GM12874 (cell line): ENCODE results near the gene CCNA2.

Experiments used
- CTCF ChIP-seq: IDR thresholded peaks from 2 replicates; pipeline ENCODE4 v1.5.1; 2011; ENCODE audit warnings: low read depth, mild to moderate bottlenecking, control low read depth, low read length, moderate library complexity; ENCODE audit not compliant: insufficient read depth

The CCNA2 gene

GRCh38 chr4:121823505-121824170 is at the start of gene CCNA2:
Gene CCNA2, minus strand, starts transcription at chr4:121823883. Its CDS starts 255 bp downstream, at chr4:121823628.
- no peak for TF ChIP-seq CTCF

GRCh38 chr4:121869841-121870822 is 46.4 kb upstream of the CCNA2 start, which contains the start of gene BBS7:
Gene BBS7, minus strand, starts transcription at chr4:121870474. Its CDS starts 161 bp downstream, at chr4:121870313.
- TF ChIP-seq CTCF: no peak

GRCh38 chr4:121863799-121864198 is 40.1 kb upstream of the CCNA2 start:
- TF ChIP-seq CTCF: no peak

- no peak for TF ChIP-seq CTCF
Observed at GRCh38 chr4:121861426-121861825, 37.7 kb upstream of the CCNA2 start.

GRCh38 chr4:121860121-121860520 is 36.4 kb upstream of the CCNA2 start:
- no peak for TF ChIP-seq CTCF

GRCh38 chr4:121851354-121851753 is 27.7 kb upstream of the CCNA2 start:
- TF ChIP-seq CTCF: no peak

- TF ChIP-seq CTCF: no peak
Observed at GRCh38 chr4:121846662-121847061, 23.0 kb upstream of the CCNA2 start.
